GM19438 (cell line): ENCODE data around the gene GJB3.
"Not testable (repeated sequence)": the region's sequence is repeated elsewhere in the genome, so short reads cannot be mapped to it uniquely, and the experiment has no call there.

ENCODE experiments used
- ATAC-seq: cut with Tn5 transposase; IDR thresholded peaks from one replicate; pipeline ENCODE4 v1.9.1; 2021; ENCODE audit warnings: low read depth; ENCODE audit not compliant: unreplicated experiment

GJB3 gene

GRCh38 chr1:34759503-34760357 lies 21.3 kb upstream of the GJB3 start, which contains the start of gene GJB4:
TSS of gene GJB4 (plus strand) at chr1:34759740. CDS start at chr1:34761255, 1,515 bp downstream.
- no peak for ATAC-seq

GRCh38 chr1:34761176-34761761 lies 19.7 kb upstream of the GJB3 start:
- ATAC-seq: no peak

GRCh38 chr1:34761776-34762307 lies 19.2 kb upstream of the GJB3 start:
- no peak for ATAC-seq

GRCh38 chr1:34762474-34763141 lies 18.4 kb upstream of the GJB3 start:
- ATAC-seq: no peak

GRCh38 chr1:34763142-34763781 lies 17.8 kb upstream of the GJB3 start:
- ATAC-seq: no peak

GRCh38 chr1:34768856-34769255 lies 12.2 kb upstream of the GJB3 start:
- no peak for ATAC-seq

- no peak for ATAC-seq
These were observed 10.0 kb upstream of the GJB3 start for GRCh38 chr1:34770891-34771504.

- ATAC-seq: no peak
These were observed 9.2 kb upstream of the GJB3 start for GRCh38 chr1:34771573-34772371.

- ATAC-seq: not testable (repeated sequence)
These were observed 7.9 kb upstream of the GJB3 start for GRCh38 chr1:34773114-34773513.

- ATAC-seq: no peak
These were observed 6.1 kb upstream of the GJB3 start for GRCh38 chr1:34774957-34775356.

- ATAC-seq: no peak
These were observed 4.1 kb upstream of the GJB3 start for GRCh38 chr1:34776911-34777310.

- no peak for ATAC-seq
These were observed 3.3 kb upstream of the GJB3 start for GRCh38 chr1:34777519-34778321.

GRCh38 chr1:34778381-34778780 lies 2.6 kb upstream of the GJB3 start:
- no peak for ATAC-seq

GRCh38 chr1:34779005-34779404 lies 2.0 kb upstream of the GJB3 start:
- ATAC-seq: no peak

- no peak for ATAC-seq
These were observed 1.5 kb upstream of the GJB3 start for GRCh38 chr1:34779526-34779925.

- ATAC-seq: no peak
These were observed 1.1 kb upstream of the GJB3 start for GRCh38 chr1:34779962-34780361.

GRCh38 chr1:34780528-34780927 lies 486 bp upstream of the GJB3 start:
- ATAC-seq: no peak

- no peak for ATAC-seq
These were observed 904 bp downstream of the GJB3 start for GRCh38 chr1:34781844-34782391.
